H1 (cell line): ENCODE results near the gene CUX1. TPM values are rescaled to one million over a fixed set of nuclear protein-coding genes. Genes with fewer than 3 reads are reported as not detected.

Experiments
- CTCF ChIA-PET: fragments of 300-600 bp; sonication (Branson Sonifier 250); formaldehyde crosslinking; loops from one replicate; lab custom pipeline; 2021; ENCODE audit not compliant: partially characterized antibody; lab: Charles Lee
- POLR2A ChIA-PET: fragments of 300-600 bp; sonication (Branson Sonifier 250); formaldehyde crosslinking; loops from one replicate; lab custom pipeline; 2021; ENCODE audit warnings: inconsistent platforms; ENCODE audit not compliant: partially characterized antibody; lab: Charles Lee
- DNase-seq, 2 experiments: peaks; one replicate each; pipeline versions ENCODE4 v3.0.0 to v3.0.0-alpha.2; 2010 to 2022; ENCODE audit warnings: low spot score in 2 of 2, low read depth in 1 of 2, mixed read lengths in 1 of 2
- FAIRE-seq: peaks from 2 replicates; lab custom pipeline; 2011; peaks lifted over from hg19 to GRCh38; lab: Jason Lieb, UNC
- H2AFZ ChIP-seq: 2 replicates; pipeline ENCODE4 v1.8.1; 2012; ENCODE audit warnings: low read length, inconsistent platforms
- H2AK5ac ChIP-seq: 2 replicates; pipeline ENCODE4 v1.6.1; 2013; ENCODE audit warnings: low read depth, low read length
- H2BK120ac ChIP-seq: replicated peaks from 2 replicates; pipeline ENCODE3; 2013; ENCODE audit warnings: low read depth, low read length, inconsistent platforms
- H2BK12ac ChIP-seq: 2 replicates; pipeline ENCODE4 v1.6.1; 2013; ENCODE audit warnings: low read depth, low read length
- H2BK15ac ChIP-seq: 2 replicates; pipeline ENCODE4 v1.6.1; 2013; ENCODE audit warnings: low read length
- H2BK20ac ChIP-seq: 2 replicates; pipeline ENCODE4 v1.6.1; 2013; ENCODE audit warnings: low read length
- H2BK5ac ChIP-seq: 2 replicates; pipeline ENCODE4 v1.6.1; 2013; ENCODE audit warnings: low read depth, low read length
- H3K14ac ChIP-seq: 2 replicates; pipeline ENCODE4 v1.6.1; 2013; ENCODE audit warnings: inconsistent platforms; ENCODE audit not compliant: insufficient read length
- H3K18ac ChIP-seq: 2 replicates; pipeline ENCODE4 v1.6.1; 2013; ENCODE audit warnings: low read length; ENCODE audit errors: extremely low read depth
- H3K23ac ChIP-seq: 2 replicates; pipeline ENCODE4 v1.6.1; 2013; ENCODE audit warnings: inconsistent platforms; ENCODE audit not compliant: insufficient read length
- H3K23me2 ChIP-seq: 2 replicates; pipeline ENCODE4 v1.6.1; 2013; ENCODE audit warnings: low read depth, low read length
- H3K27ac ChIP-seq: 2 replicates; pipeline ENCODE4 v1.6.1; 2011; ENCODE audit warnings: low read depth, low read length, inconsistent platforms
- H3K27me3 ChIP-seq, 4 experiments: replicated peaks in 1 of 4; 1 replicate in 1 of 4; 2 replicates in 3 of 4; pipeline versions ENCODE4 v1.6.1 to v1.8.1; 2011 to 2013; ENCODE audit warnings: low read length in 3 of 4, mild to moderate bottlenecking in 3 of 4, inconsistent platforms in 2 of 4, mixed read lengths in 2 of 4, moderate library complexity in 1 of 4; ENCODE audit not compliant: control insufficient read depth in 3 of 4, insufficient read depth in 3 of 4; ENCODE audit errors: extremely low read depth in 1 of 4
- H3K36me3 ChIP-seq, 4 experiments: 2 replicates each; pipeline versions ENCODE4 v1.6.1 to v1.8.1; 2011 to 2013; ENCODE audit warnings: mild to moderate bottlenecking in 4 of 4, low read length in 3 of 4, moderate library complexity in 2 of 4, control low read depth in 1 of 4, inconsistent platforms in 1 of 4; ENCODE audit not compliant: insufficient read depth in 4 of 4, control insufficient read depth in 2 of 4
- H3K4ac ChIP-seq: replicated peaks from 2 replicates; pipeline ENCODE3; 2013; ENCODE audit warnings: low read length, low read depth, mixed read lengths, inconsistent platforms; ENCODE audit not compliant: insufficient read length
- H3K4me1 ChIP-seq, 4 experiments: replicated peaks in 1 of 4; 1 replicate in 1 of 4; 2 replicates in 3 of 4; pipeline versions ENCODE4 v1.6.1 to v1.8.1; 2011 to 2013; ENCODE audit warnings: low read length in 3 of 4, inconsistent platforms in 2 of 4, mixed read lengths in 1 of 4; ENCODE audit not compliant: insufficient read depth in 4 of 4, control insufficient read depth in 3 of 4
- H3K4me2 ChIP-seq, 2 experiments: 2 replicates each; pipeline versions ENCODE4 v1.6.1 to v1.8.1; 2011 to 2013; ENCODE audit warnings: low read depth in 2 of 2, low read length in 2 of 2, control low read depth in 1 of 2, inconsistent platforms in 1 of 2, mild to moderate bottlenecking in 1 of 2; ENCODE audit not compliant: insufficient read depth in 1 of 2
- H3K4me3 ChIP-seq, 4 experiments: fragments of 200-600, 300-600 bp in 1 of 4; sonication (generic), shearing (Covaris generic), sonication (Bioruptor Twin) in 1 of 4; 2 replicates each; pipeline versions ENCODE4 v1.5.1 to v1.8.1; 2011 to 2016; ENCODE audit warnings: low read length in 4 of 4, low read depth in 3 of 4, control low read depth in 2 of 4, inconsistent platforms in 2 of 4, mild to moderate bottlenecking in 2 of 4, mixed read lengths in 1 of 4, moderate library complexity in 1 of 4; ENCODE audit not compliant: insufficient read depth in 2 of 4; ENCODE audit errors: extremely low read depth in 1 of 4
- H3K56ac ChIP-seq: replicated peaks from 2 replicates; pipeline ENCODE3; 2013; ENCODE audit warnings: low read depth, mild to moderate bottlenecking, mixed read lengths, low read length, inconsistent platforms; ENCODE audit not compliant: insufficient read length
- H3K79me1 ChIP-seq: 2 replicates; pipeline ENCODE4 v1.6.1; 2013; ENCODE audit warnings: low read depth, low read length, control low read depth
- H3K79me2 ChIP-seq, 2 experiments: 2 replicates each; pipeline versions ENCODE4 v1.6.1 to v1.8.1; 2012 to 2013; ENCODE audit warnings: low read length in 2 of 2, mild to moderate bottlenecking in 2 of 2, inconsistent platforms in 1 of 2; ENCODE audit not compliant: insufficient read depth in 2 of 2, control insufficient read depth in 1 of 2
- H3K9ac ChIP-seq, 4 experiments: replicated peaks in 1 of 4; 1 replicate in 1 of 4; 2 replicates in 3 of 4; pipeline versions ENCODE4 v1.6.1 to v1.8.1; 2011 to 2013; ENCODE audit warnings: low read depth in 3 of 4, low read length in 3 of 4, control low read depth in 2 of 4, mild to moderate bottlenecking in 2 of 4, moderate library complexity in 2 of 4, inconsistent platforms in 1 of 4; ENCODE audit errors: extremely low read depth in 1 of 4
- H3K9me3 ChIP-seq, 2 experiments: 2 replicates each; pipeline versions ENCODE4 v1.6.1 to v1.8.1; 2012 to 2013; ENCODE audit warnings: mild to moderate bottlenecking in 2 of 2, moderate library complexity in 2 of 2, control low read depth in 1 of 2, inconsistent platforms in 1 of 2, low read depth in 1 of 2, low read length in 1 of 2, mixed read lengths in 1 of 2; ENCODE audit not compliant: insufficient read depth in 2 of 2
- H4K20me1 ChIP-seq, 2 experiments: replicated peaks in 1 of 2; 2 replicates each; pipeline versions ENCODE3 to v1.8.1; 2011 to 2013; ENCODE audit warnings: inconsistent platforms in 2 of 2, low read length in 2 of 2, mild to moderate bottlenecking in 1 of 2; ENCODE audit not compliant: insufficient read depth in 2 of 2, control insufficient read depth in 1 of 2
- H4K5ac ChIP-seq: 2 replicates; pipeline ENCODE4 v1.6.1; 2013; ENCODE audit warnings: low read length, low read depth, mixed read lengths, inconsistent platforms; ENCODE audit not compliant: insufficient read length
- H4K8ac ChIP-seq: 2 replicates; pipeline ENCODE4 v1.8.0; 2013; ENCODE audit warnings: mild to moderate bottlenecking, moderate library complexity, low read length, inconsistent platforms; ENCODE audit not compliant: insufficient read depth; ENCODE audit errors: extremely low read depth
- H4K91ac ChIP-seq: replicated peaks from 2 replicates; pipeline ENCODE3; 2013; ENCODE audit warnings: low read length, mixed read lengths, inconsistent platforms; ENCODE audit not compliant: insufficient read length
- BCL11A ChIP-seq, 2 experiments: IDR thresholded peaks; one replicate each; pipeline ENCODE4 v1.6.1; 2011; ENCODE audit warnings: low read depth in 2 of 2, low read length in 2 of 2, mild to moderate bottlenecking in 2 of 2
- CBX5 ChIP-seq: fragments of 300-800, 300-1000 bp; sonication (generic); IDR thresholded peaks from 2 replicates; pipeline ENCODE4 v1.7.1; 2016; ENCODE audit warnings: antibody characterized with exemption, low read length, low read depth
- HDAC2 ChIP-seq, 2 experiments: fragments of 300-600 bp in 1 of 2; sonication (generic) in 1 of 2; IDR thresholded peaks; 2 replicates each; pipeline ENCODE4 v1.6.1; 2011 to 2012; ENCODE audit warnings: low read depth in 2 of 2, low read length in 2 of 2, mild to moderate bottlenecking in 2 of 2, moderate library complexity in 2 of 2, borderline replicate concordance in 1 of 2, inconsistent platforms in 1 of 2
- NANOG ChIP-seq: IDR thresholded peaks from 2 replicates; pipeline ENCODE4 v1.6.1; 2011; ENCODE audit warnings: low read length, low read depth, mild to moderate bottlenecking, inconsistent platforms; ENCODE audit not compliant: insufficient read depth, poor library complexity, severe bottlenecking
- NRF1 ChIP-seq: IDR thresholded peaks from 2 replicates; pipeline ENCODE4 v1.6.1; 2011; ENCODE audit warnings: mild to moderate bottlenecking, low read depth, low read length, improper control_type of control experiment
- POLR2A ChIP-seq, 2 experiments: IDR thresholded peaks; 1 replicate in 1 of 2; 2 replicates in 1 of 2; pipeline ENCODE4 v1.6.1; 2011; ENCODE audit warnings: low read depth in 2 of 2, low read length in 2 of 2, mild to moderate bottlenecking in 2 of 2; ENCODE audit errors: control extremely low read depth in 1 of 2
- SAP30 ChIP-seq: fragments of 300-600 bp; sonication (generic); IDR thresholded peaks from 2 replicates; pipeline ENCODE4 v1.7.1; 2012; ENCODE audit warnings: low read length, moderate library complexity, mild to moderate bottlenecking, inconsistent platforms; ENCODE audit not compliant: insufficient read depth, insufficient replicate concordance
- SRF ChIP-seq: IDR thresholded peaks from 2 replicates; pipeline ENCODE4 v1.6.1; 2011; ENCODE audit warnings: mild to moderate bottlenecking, low read depth, low read length, moderate library complexity
- SUZ12 ChIP-seq: fragments of 200-600 bp; sonication (generic); IDR thresholded peaks from 2 replicates; pipeline ENCODE4 v1.6.1; 2012; ENCODE audit warnings: mild to moderate bottlenecking, inconsistent platforms, low read length, moderate library complexity, mixed read lengths
- TBP ChIP-seq: IDR thresholded peaks from 2 replicates; pipeline ENCODE4 v1.6.1; 2011; ENCODE audit warnings: low read depth, low read length, improper control_type of control experiment
- WGBS, 2 experiments: shearing (Covaris generic) in 1 of 2; methylation state at CpG; one replicate each; pipeline versions ENCODE4 v1.1.6 to v1.1.7; 2013 to 2015; ENCODE audit warnings: low lambda C conversion rate in 2 of 2, mixed read lengths in 2 of 2, inconsistent platforms in 1 of 2, low coverage in 1 of 2, missing lambda C conversion rate in 1 of 2; ENCODE audit not compliant: insufficient replicate concordance in 2 of 2, insufficient coverage in 1 of 2, insufficient read length in 1 of 2; ENCODE audit errors: extremely low coverage in 1 of 2, missing lambda C conversion rate in 1 of 2; 5-methylcytosine and 5-hydroxymethylcytosine counted together
- polyA plus RNA-seq, 7 experiments: library from polyadenylated mRNA; depleted of rRNA in 3 of 7; stranded (reverse) in 5 of 7; unstranded in 2 of 7; fragments of >200 nt in 5 of 7; fragments of 200-250 nt in 2 of 7; gene quantifications; 1 replicate in 5 of 7; 2 replicates in 1 of 7; 4 replicates in 1 of 7; pipeline versions ENCODE4 v1.2.1 to v1.2.3, GENCODE V29; 2011 to 2013; ENCODE audit warnings: missing spikeins in 2 of 7, mixed read lengths in 2 of 7
- total RNA-seq: library from RNA; stranded (reverse); fragmentation: NEBNext Ultra II Directional; extraction: Animal tissue kit (Norgen Biotek cat#: 25700); gene quantifications from 2 replicates; pipeline ENCODE4 v1.2.1, GENCODE V29; 2021

The CUX1 gene
- total and polyA plus RNA-seq, 2 of the 8 experiments (the other 6 are each of a cell fraction or from before 2014, with no cell fraction given), result 21.6 to 65.9 TPM

- no peak overlapping the region for H2AFZ ChIP-seq
- H3K18ac ChIP-seq, result no peak overlapping the region
- ChIA-PET POLR2A (interaction anchor here (1.2 to 1.4 kb wide), 2 partner anchors 9 to 60 kb away, joined by 3 to 6 read pairs; no protein-coding TSS in a partner anchor), CTCF (interaction anchor here (0.6 to 1.8 kb wide), 3 partner anchors 16 to 762 kb away, joined by 3 to 5 read pairs (median 4); no protein-coding TSS in a partner anchor)
- no peak overlapping the region for H2BK120ac ChIP-seq
- no peak overlapping the region for H2BK15ac ChIP-seq
- WGBS, 2 experiments, result 90% methylated on average over 11 of the region's 11 CpGs; no CpG with 5 or more reads in 1 of the 2 experiments
- H3K79me2 ChIP-seq, result peaks cover 0 to 76% of the 10 kb centered on the region in 2 experiments; a peak in 2 of 4 replicates
- no peak overlapping the region for H3K9ac ChIP-seq
- no peak overlapping the region for H4K91ac ChIP-seq
- H3K27me3 ChIP-seq, result no peaks in the 10 kb centered on the region
- H3K14ac ChIP-seq, result no peak overlapping the region
- no peak overlapping the region for H2BK5ac ChIP-seq
- H3K23me2 ChIP-seq, result 0 out of 2 replicates have a peak, but pooled peaks cover 2% of the 10 kb centered on the region
- H3K9me3 ChIP-seq, result no peaks in the 10 kb centered on the region
- no peak overlapping the region for H3K23ac ChIP-seq
- H3K4me2 ChIP-seq, result no peak overlapping the region
- H4K8ac ChIP-seq, result no peak overlapping the region
- H3K4me3 ChIP-seq, result no peak overlapping the region
- no peak for DNase-seq
- H3K27ac ChIP-seq, result no peak overlapping the region
- peaks cover 10 to 11% of the 10 kb centered on the region in 2 experiments for H4K20me1 ChIP-seq
- peaks cover 0 to 6% (median 3%) of the 10 kb centered on the region in 4 experiments; a peak in 4 of 7 replicates for H3K4me1 ChIP-seq
- H3K36me3 ChIP-seq, result peaks cover 3 to 12% (median 5%) of the 10 kb centered on the region in 4 experiments; a peak in 5 of 8 replicates
- H3K79me1 ChIP-seq, result peaks cover 23% of the 10 kb centered on the region
- FAIRE-seq, result no peak
- H3K4ac ChIP-seq, result no peak overlapping the region
- no peak overlapping the region for H2AK5ac ChIP-seq
- H4K5ac ChIP-seq, result no peak overlapping the region
- no peak overlapping the region for H2BK12ac ChIP-seq
- no peak overlapping the region for H3K56ac ChIP-seq
- H2BK20ac ChIP-seq, result no peak overlapping the region
- TF ChIP-seq NRF1 (no peak), NANOG (no peak), SAP30 (no peak), TBP (no peak), SUZ12 (no peak), BCL11A (IDR thresholded peaks at IDR 0.05; ENCODE audit: low read depth in 2 of 2, low read length in 2 of 2) (no peak), SRF (no peak), CBX5 (no peak), HDAC2 (IDR thresholded peaks at IDR 0.05; ENCODE audit: borderline replicate concordance in 1 of 2, low read depth in 2 of 2, low read length in 2 of 2) (no peak), POLR2A (IDR thresholded peaks at IDR 0.05; ENCODE audit: control extremely low read depth in 1 of 2, low read depth in 2 of 2, low read length in 2 of 2) (no peak)
Measured at GRCh38 chr7:101921061-101921460, 103.6 kb downstream of the CUX1 start.
